ENCODE measurements around the gene RPS4Y1. TPM values are rescaled to one million over a fixed set of nuclear protein-coding genes. Genes with fewer than 3 reads are reported as not detected.

Gene RPS4Y1
- total RNA-seq, 1 experiment from 2014 or later = not detected

GRCh38 chrY:2848384-2848783 lies 7.0 kb downstream of the RPS4Y1 start:
- no peak for TF ChIP-seq EZH2 (IDR thresholded peaks at IDR 0.05; ENCODE audit: low read depth)
- TF ChIP-seq, protein P1, sequence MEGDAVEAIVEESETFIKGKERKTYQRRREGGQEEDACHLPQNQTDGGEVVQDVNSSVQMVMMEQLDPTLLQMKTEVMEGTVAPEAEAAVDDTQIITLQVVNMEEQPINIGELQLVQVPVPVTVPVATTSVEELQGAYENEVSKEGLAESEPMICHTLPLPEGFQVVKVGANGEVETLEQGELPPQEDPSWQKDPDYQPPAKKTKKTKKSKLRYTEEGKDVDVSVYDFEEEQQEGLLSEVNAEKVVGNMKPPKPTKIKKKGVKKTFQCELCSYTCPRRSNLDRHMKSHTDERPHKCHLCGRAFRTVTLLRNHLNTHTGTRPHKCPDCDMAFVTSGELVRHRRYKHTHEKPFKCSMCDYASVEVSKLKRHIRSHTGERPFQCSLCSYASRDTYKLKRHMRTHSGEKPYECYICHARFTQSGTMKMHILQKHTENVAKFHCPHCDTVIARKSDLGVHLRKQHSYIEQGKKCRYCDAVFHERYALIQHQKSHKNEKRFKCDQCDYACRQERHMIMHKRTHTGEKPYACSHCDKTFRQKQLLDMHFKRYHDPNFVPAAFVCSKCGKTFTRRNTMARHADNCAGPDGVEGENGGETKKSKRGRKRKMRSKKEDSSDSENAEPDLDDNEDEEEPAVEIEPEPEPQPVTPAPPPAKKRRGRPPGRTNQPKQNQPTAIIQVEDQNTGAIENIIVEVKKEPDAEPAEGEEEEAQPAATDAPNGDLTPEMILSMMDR (conservative IDR thresholded peaks at IDR 0.05) = no peak
- H3K4me3 ChIP-seq = no peak overlapping the region
- no peaks in the 10 kb centered on the region for H4K20me1 ChIP-seq (ENCODE audit: insufficient read depth)
- H3K9me2 ChIP-seq (ENCODE audit: insufficient read depth) = no peaks in the 10 kb centered on the region
- no peaks in the 10 kb centered on the region for H3K27me3 ChIP-seq (ENCODE audit: insufficient read depth, low read depth)
- no peak for DNase-seq
- no peaks in the 10 kb centered on the region for H3K4me1 ChIP-seq (replicated peaks; ENCODE audit: insufficient read depth)
- H3K9me3 ChIP-seq (ENCODE audit: insufficient read depth, low read depth) = no peaks in the 10 kb centered on the region
- no peak overlapping the region for H3K4me2 ChIP-seq
- no peaks in the 10 kb centered on the region for H3K36me3 ChIP-seq (ENCODE audit: low read depth)
- CTCF ChIA-PET = no interaction called here
- intact Hi-C loops (cut with micrococcal nuclease; ENCODE audit: unreplicated experiment) = no loop called here
- POLR2A ChIA-PET (ENCODE audit: unreplicated experiment) = no interaction called here
- H3F3A ChIP-seq (ENCODE audit: insufficient read depth, low read depth) = no peaks in the 10 kb centered on the region
- BruUV-seq (replicated peaks) = no TSS peak
- H2AFZ ChIP-seq = no peak overlapping the region
- no peaks in the 10 kb centered on the region for H3K79me2 ChIP-seq (ENCODE audit: low read depth)
- no peak overlapping the region for H3K27ac ChIP-seq

- CTCF ChIA-PET = no interaction called here
- no peak for TF ChIP-seq EZH2 (IDR thresholded peaks at IDR 0.05; ENCODE audit: low read depth)
- TF ChIP-seq, protein P1 (conservative IDR thresholded peaks at IDR 0.05) = no peak
- Histone ChIP-seq H3K4me3 (no peak overlapping the region), H3K27me3 (ENCODE audit: insufficient read depth, low read depth) (no peaks in the 10 kb centered on the region), H3K9me2 (ENCODE audit: insufficient read depth) (no peaks in the 10 kb centered on the region), H2AFZ (no peak overlapping the region), H3K79me2 (ENCODE audit: low read depth) (no peaks in the 10 kb centered on the region), H3F3A (ENCODE audit: insufficient read depth, low read depth) (no peaks in the 10 kb centered on the region), H3K4me1 (replicated peaks; ENCODE audit: insufficient read depth) (no peaks in the 10 kb centered on the region), H3K27ac (no peak overlapping the region), H3K9me3 (ENCODE audit: insufficient read depth, low read depth) (no peaks in the 10 kb centered on the region), H3K36me3 (ENCODE audit: low read depth) (no peaks in the 10 kb centered on the region), H3K4me2 (no peak overlapping the region), H4K20me1 (ENCODE audit: insufficient read depth) (no peaks in the 10 kb centered on the region)
- no peak for DNase-seq
- intact Hi-C loops (cut with micrococcal nuclease; ENCODE audit: unreplicated experiment) = no loop called here
- BruUV-seq (replicated peaks) = no TSS peak
- POLR2A ChIA-PET (ENCODE audit: unreplicated experiment) = no interaction called here
Observed at GRCh38 chrY:2849368-2849767, 8.0 kb downstream of the RPS4Y1 start.

- Histone ChIP-seq H3K27me3 (ENCODE audit: insufficient read depth, low read depth) (no peaks in the 10 kb centered on the region), H3K4me1 (replicated peaks; ENCODE audit: insufficient read depth) (no peaks in the 10 kb centered on the region), H3K36me3 (ENCODE audit: low read depth) (no peaks in the 10 kb centered on the region), H3F3A (ENCODE audit: insufficient read depth, low read depth) (no peaks in the 10 kb centered on the region), H3K27ac (no peak overlapping the region), H3K4me2 (no peak overlapping the region), H3K79me2 (ENCODE audit: low read depth) (no peaks in the 10 kb centered on the region), H3K9me3 (ENCODE audit: insufficient read depth, low read depth) (no peaks in the 10 kb centered on the region), H2AFZ (no peak overlapping the region), H4K20me1 (ENCODE audit: insufficient read depth) (no peaks in the 10 kb centered on the region), H3K4me3 (no peak overlapping the region), H3K9me2 (ENCODE audit: insufficient read depth) (no peaks in the 10 kb centered on the region)
- TF ChIP-seq EZH2 (IDR thresholded peaks at IDR 0.05; ENCODE audit: low read depth) = no peak
- TF ChIP-seq, protein P1 (conservative IDR thresholded peaks at IDR 0.05) = no peak
- DNase-seq = no peak
- BruUV-seq (replicated peaks) = no TSS peak
- ChIA-PET CTCF (no interaction called here), POLR2A (ENCODE audit: unreplicated experiment) (no interaction called here)
- intact Hi-C loops (cut with micrococcal nuclease; ENCODE audit: unreplicated experiment) = no loop called here
Observed at GRCh38 chrY:2854145-2854774, 12.9 kb downstream of the RPS4Y1 start.
